ENCODE results near the gene HDAC5.
"Not testable (repeated sequence)": the region's sequence is repeated elsewhere in the genome, so short reads cannot be mapped to it uniquely, and the experiment has no call there.

The HDAC5 gene

GRCh38 chr17:44123356-44124117 is at the start of gene HDAC5:
TSS of gene HDAC5 (minus strand) at chr17:44123641. CDS start at chr17:44117515, 6,126 bp downstream.
- DNase-seq: peak; percentile 95 to 98

GRCh38 chr17:44171931-44172455 is 48.6 kb upstream of the HDAC5 start:
- no peak for DNase-seq

GRCh38 chr17:44170499-44171201 is 47.2 kb upstream of the HDAC5 start, which contains the start of gene ASB16:
TSS of gene ASB16 (plus strand) at chr17:44170704. CDS start at chr17:44170790, 86 bp downstream.
- no peak for DNase-seq

- DNase-seq: no peak
Measured at GRCh38 chr17:44170135-44170498, 46.7 kb upstream of the HDAC5 start.

GRCh38 chr17:44167181-44167861 is 43.9 kb upstream of the HDAC5 start:
- no peak for DNase-seq

GRCh38 chr17:44164476-44164875 is 41.0 kb upstream of the HDAC5 start:
- no peak for DNase-seq

- peak; percentile 22 to 34 for DNase-seq
Measured at GRCh38 chr17:44159519-44160210, 36.2 kb upstream of the HDAC5 start.

- DNase-seq: no peak
Measured at GRCh38 chr17:44155488-44155887, 32.0 kb upstream of the HDAC5 start.

GRCh38 chr17:44152875-44153274 is 29.4 kb upstream of the HDAC5 start:
- DNase-seq: no peak

- no peak for DNase-seq
Measured at GRCh38 chr17:44149750-44150329, 26.4 kb upstream of the HDAC5 start.

- DNase-seq: not testable (repeated sequence)
Measured at GRCh38 chr17:44149066-44149465, 25.6 kb upstream of the HDAC5 start.

- DNase-seq: no peak
Measured at GRCh38 chr17:44147812-44148211, 24.4 kb upstream of the HDAC5 start.

- DNase-seq: no peak
Measured at GRCh38 chr17:44146375-44147346, 23.2 kb upstream of the HDAC5 start.

- no peak for DNase-seq
Measured at GRCh38 chr17:44144966-44145739, 21.7 kb upstream of the HDAC5 start.

GRCh38 chr17:44143921-44144320 is 20.5 kb upstream of the HDAC5 start:
- DNase-seq: not testable (repeated sequence)

- peak; percentile 78 to 79 for DNase-seq
Measured at GRCh38 chr17:44137891-44138709, 14.7 kb upstream of the HDAC5 start.

GRCh38 chr17:44134752-44135568 is 11.5 kb upstream of the HDAC5 start:
- no peak for DNase-seq

- DNase-seq: no peak
Measured at GRCh38 chr17:44133918-44134476, 10.6 kb upstream of the HDAC5 start.

Measured in stimulated activated CD4-positive, alpha-beta T cell treated with anti-CD3 and anti-CD28 coated beads, Interleukin-2, amount 100 ng/mL, for 24 hours (primary cell).